Measurements from ENCODE around the gene DPH6.
A peak's percentile ranks its signal among the peaks of the same experiment; 100 is the strongest.
"Not testable (repeated sequence)": the region's sequence is repeated elsewhere in the genome, so short reads cannot be mapped to it uniquely, and the experiment has no call there.

DPH6 gene

GRCh38 chr15:35450492-35450891, 95.5 kb downstream of the DPH6 start:
- DNase-seq (ENCODE audit: low read depth), result no peak
- no peak overlapping the region for H3K4me3 ChIP-seq (ENCODE audit: low read depth, low read length)
- TF ChIP-seq CTCF (IDR thresholded peaks at IDR 0.05; ENCODE audit: low read depth, low read length, missing control alignments), result no peak
- in situ Hi-C loops (cut with HindIII; ENCODE audit: low sequenced_read_pairs), result no loop called here

GRCh38 chr15:35448294-35448693, 97.7 kb downstream of the DPH6 start:
- DNase-seq (ENCODE audit: low read depth), result no peak
- in situ Hi-C loops (cut with HindIII; ENCODE audit: low sequenced_read_pairs), result no loop called here
- no peak overlapping the region for H3K4me3 ChIP-seq (ENCODE audit: low read depth, low read length)
- TF ChIP-seq CTCF (IDR thresholded peaks at IDR 0.05; ENCODE audit: low read depth, low read length, missing control alignments), result no peak

GRCh38 chr15:35445891-35446290, 100.1 kb downstream of the DPH6 start:
- in situ Hi-C loops (cut with HindIII; ENCODE audit: low sequenced_read_pairs), result no loop called here
- H3K4me3 ChIP-seq (ENCODE audit: low read depth, low read length), result no peak overlapping the region
- no peak for DNase-seq (ENCODE audit: low read depth)
- no peak for TF ChIP-seq CTCF (IDR thresholded peaks at IDR 0.05; ENCODE audit: low read depth, low read length, missing control alignments)

GRCh38 chr15:35444557-35445204, 101.3 kb downstream of the DPH6 start:
- TF ChIP-seq CTCF (IDR thresholded peaks at IDR 0.05; ENCODE audit: low read depth, low read length, missing control alignments), result peak; percentile 83
- no peak overlapping the region for H3K4me3 ChIP-seq (ENCODE audit: low read depth, low read length)
- peak; percentile 37 for DNase-seq (ENCODE audit: low read depth)
- in situ Hi-C loops (cut with HindIII; ENCODE audit: low sequenced_read_pairs), result no loop called here

- no peak for DNase-seq (ENCODE audit: low read depth)
Measured at GRCh38 chr15:35443376-35443775, 102.6 kb downstream of the DPH6 start.

GRCh38 chr15:35442742-35443141, 103.2 kb downstream of the DPH6 start:
- H3K4me3 ChIP-seq (ENCODE audit: low read depth, low read length), result no peak overlapping the region
- DNase-seq (ENCODE audit: low read depth), result no peak
- in situ Hi-C loops (cut with HindIII; ENCODE audit: low sequenced_read_pairs), result no loop called here
- no peak for TF ChIP-seq CTCF (IDR thresholded peaks at IDR 0.05; ENCODE audit: low read depth, low read length, missing control alignments)

More at GRCh38 chr15:35443376-35443775, 102.6 kb downstream of the DPH6 start:
- in situ Hi-C loops (cut with HindIII; ENCODE audit: low sequenced_read_pairs), result no loop called here
- H3K4me3 ChIP-seq (ENCODE audit: low read depth, low read length), result no peak overlapping the region
- TF ChIP-seq CTCF (IDR thresholded peaks at IDR 0.05; ENCODE audit: low read depth, low read length, missing control alignments), result no peak

GRCh38 chr15:35441279-35441678, 104.7 kb downstream of the DPH6 start:
- in situ Hi-C loops (cut with HindIII; ENCODE audit: low sequenced_read_pairs); H3K4me3 ChIP-seq (ENCODE audit: low read depth, low read length); DNase-seq (ENCODE audit: low read depth): not testable (repeated sequence)
